ENCODE data around the gene SLC5A1.

DNA sequence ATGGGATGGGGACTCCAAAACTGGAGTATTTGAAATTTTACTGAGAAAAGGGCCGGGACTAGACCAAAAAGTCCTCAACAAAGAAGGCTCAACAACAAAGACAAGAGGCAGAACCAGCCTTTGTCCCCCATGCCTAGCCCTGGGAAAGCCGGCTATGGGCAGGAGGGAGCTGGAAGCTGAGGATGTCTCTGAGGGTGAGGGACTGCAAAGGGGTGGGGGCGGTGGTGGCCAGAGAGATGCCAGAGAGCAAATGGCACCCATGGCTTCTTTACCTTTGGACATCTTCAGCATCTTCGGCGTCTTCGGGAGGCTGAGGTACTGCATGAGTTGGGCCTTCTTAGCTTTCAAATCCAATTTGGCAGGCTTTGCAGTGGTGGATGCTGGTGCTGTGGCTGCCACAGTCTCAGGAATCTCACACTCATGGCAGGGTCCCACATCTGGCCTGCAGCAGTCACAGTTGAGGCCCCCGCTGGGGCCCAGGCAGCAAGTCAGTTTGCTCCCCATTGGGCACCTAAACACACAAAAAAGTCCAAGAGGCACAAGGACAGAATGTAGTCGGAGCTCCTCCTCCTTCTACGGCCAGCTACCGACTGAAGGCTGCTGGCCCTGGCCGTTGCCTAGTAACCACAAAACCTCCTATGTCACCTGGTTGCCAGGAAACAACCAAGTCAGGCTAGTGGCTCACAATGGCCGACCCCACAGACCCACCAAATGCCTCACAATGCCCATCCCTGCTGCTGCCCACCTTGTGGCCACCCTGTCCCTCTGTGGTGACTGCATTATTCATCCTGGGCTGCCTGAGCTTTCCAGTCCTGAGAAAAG, 115.9 kb downstream of the SLC5A1 start, which contains the start of gene C22orf42:
- TF ChIP-seq, protein P1, sequence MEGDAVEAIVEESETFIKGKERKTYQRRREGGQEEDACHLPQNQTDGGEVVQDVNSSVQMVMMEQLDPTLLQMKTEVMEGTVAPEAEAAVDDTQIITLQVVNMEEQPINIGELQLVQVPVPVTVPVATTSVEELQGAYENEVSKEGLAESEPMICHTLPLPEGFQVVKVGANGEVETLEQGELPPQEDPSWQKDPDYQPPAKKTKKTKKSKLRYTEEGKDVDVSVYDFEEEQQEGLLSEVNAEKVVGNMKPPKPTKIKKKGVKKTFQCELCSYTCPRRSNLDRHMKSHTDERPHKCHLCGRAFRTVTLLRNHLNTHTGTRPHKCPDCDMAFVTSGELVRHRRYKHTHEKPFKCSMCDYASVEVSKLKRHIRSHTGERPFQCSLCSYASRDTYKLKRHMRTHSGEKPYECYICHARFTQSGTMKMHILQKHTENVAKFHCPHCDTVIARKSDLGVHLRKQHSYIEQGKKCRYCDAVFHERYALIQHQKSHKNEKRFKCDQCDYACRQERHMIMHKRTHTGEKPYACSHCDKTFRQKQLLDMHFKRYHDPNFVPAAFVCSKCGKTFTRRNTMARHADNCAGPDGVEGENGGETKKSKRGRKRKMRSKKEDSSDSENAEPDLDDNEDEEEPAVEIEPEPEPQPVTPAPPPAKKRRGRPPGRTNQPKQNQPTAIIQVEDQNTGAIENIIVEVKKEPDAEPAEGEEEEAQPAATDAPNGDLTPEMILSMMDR (IDR thresholded peaks at IDR 0.05): no peak
- TF ChIP-seq POLR2A (IDR thresholded peaks at IDR 0.05): no peak
